ENCODE results near the gene MMP21. TPM values are rescaled to one million over a fixed set of nuclear protein-coding genes. Genes with fewer than 3 reads are reported as not detected.

Gene MMP21
- total and polyA plus RNA-seq, 10 of the 15 experiments (the other 5 are each of a cell fraction or from before 2014, with no cell fraction given), result 0.08 to 0.24 TPM; not detected in 8

- TF ChIP-seq FOXM1 (IDR thresholded peaks at IDR 0.05; ENCODE audit: low read depth, low read length), result no peak
- TF ChIP-seq BCLAF1 (IDR thresholded peaks at IDR 0.05), result no peak
- TF ChIP-seq SMC3 (IDR thresholded peaks at IDR 0.05; ENCODE audit: borderline replicate concordance, low read length), result no peak
- no peak for TF ChIP-seq BMI1 (IDR thresholded peaks at IDR 0.05; ENCODE audit: borderline replicate concordance)
- no peak for TF ChIP-seq ZBTB40 (IDR thresholded peaks at IDR 0.05; ENCODE audit: borderline replicate concordance)
- TF ChIP-seq MYC (IDR thresholded peaks at IDR 0.05; ENCODE audit: insufficient read depth, insufficient read length, insufficient replicate concordance, low read length, severe bottlenecking), result no peak
- TF ChIP-seq ZBTB11 (CRISPR knock-in tag; IDR thresholded peaks at IDR 0.05), result no peak
Measured at GRCh38 chr10:125802131-125802530, 26.5 kb upstream of the MMP21 start (continued).
